ENCODE measurements around the gene LCN6. TPM values are rescaled to one million over a fixed set of nuclear protein-coding genes. Genes with fewer than 3 reads are reported as not detected.
A peak's percentile ranks its signal among the peaks of the same experiment; 100 is the strongest.
"Not testable (repeated sequence)": the region's sequence is repeated elsewhere in the genome, so short reads cannot be mapped to it uniquely, and the experiment has no call there.

Gene LCN6
- total RNA-seq, 1 experiment from 2014 or later: not detected

DNA sequence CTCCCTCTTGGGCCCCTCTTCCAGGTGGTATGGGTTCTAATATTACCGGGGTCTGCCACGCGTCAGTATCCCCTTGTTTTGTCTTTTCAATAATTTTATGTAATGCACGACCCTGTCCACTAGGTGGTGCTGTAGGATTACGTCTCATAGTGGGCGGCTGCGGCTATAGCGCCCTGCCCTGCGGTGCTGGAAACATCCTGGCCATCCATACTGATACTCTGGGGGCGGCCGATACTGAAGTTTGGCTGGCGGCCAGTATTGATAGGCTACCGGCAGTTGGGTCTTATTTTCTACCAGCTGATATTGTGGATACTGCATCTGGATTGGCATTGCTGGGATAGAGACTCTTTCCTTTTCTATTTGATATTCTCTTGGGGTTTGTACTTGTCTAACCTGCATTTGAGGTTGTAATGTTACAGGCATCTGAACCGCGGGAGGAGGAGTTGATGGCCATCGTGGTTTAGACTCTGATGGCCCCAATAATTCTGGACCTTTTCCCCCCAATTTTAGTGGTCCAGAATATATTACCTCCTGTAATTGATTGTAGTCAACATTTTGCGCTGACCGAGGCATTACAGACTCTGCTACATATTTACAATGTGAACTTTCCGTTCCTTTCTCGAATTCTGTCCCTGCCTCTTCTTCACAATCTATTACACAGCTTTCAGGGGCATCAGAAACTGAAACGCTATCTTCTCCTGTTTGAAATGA, 39.5 kb upstream of the LCN6 start:
- H3K27ac Mint-ChIP-seq (ENCODE audit: unreplicated experiment): peak overlapping the region; percentile 84
- intact Hi-C loops (cut with micrococcal nuclease; ENCODE audit: unreplicated experiment): loop anchor here (1.0 to 5.0 kb wide), 3 partner anchors 55 to 247 kb away; partner anchors contain the start of genes AJM1 and C8G
- H3K4me3 ChIP-seq (ENCODE audit: low read depth, low read length): peak overlapping the region; percentile 33
- POLR2A ChIA-PET: no interaction called here
- peak; percentile 78 to 86 for TF ChIP-seq CTCF (IDR thresholded peaks at IDR 0.05; ENCODE audit: insufficient read depth in 1 of 2, low read depth in 1 of 2, low read length in 1 of 2, severe bottlenecking in 1 of 2, unreplicated experiment in 1 of 2)
- CTCF ChIA-PET: interaction anchor here (0.9 kb wide), 1 partner anchor 248 kb away, joined by 4 read pairs; no protein-coding TSS in a partner anchor
- peaks cover 47% of the 10 kb centered on the region for H3K4me1 Mint-ChIP-seq (ENCODE audit: low read depth, unreplicated experiment)
- peaks cover 49% of the 10 kb centered on the region for H3K4me1 ChIP-seq
- no peaks in the 10 kb centered on the region for H3K27me3 Mint-ChIP-seq (ENCODE audit: insufficient read depth, unreplicated experiment)
- BruUV-seq (replicated peaks): no TSS peak
- H3K4me3 Mint-ChIP-seq (ENCODE audit: unreplicated experiment): peak overlapping the region; percentile 68
- H3K27me3 ChIP-seq (replicated peaks; ENCODE audit: control insufficient read depth, insufficient read depth, low read length): no peaks in the 10 kb centered on the region
- 0 out of 2 replicates have a peak, but pooled peaks cover 2% of the 10 kb centered on the region for H3K36me3 ChIP-seq (ENCODE audit: control insufficient read depth, insufficient read depth, low read length)
- peaks cover 26% of the 10 kb centered on the region for H3K36me3 Mint-ChIP-seq (ENCODE audit: insufficient read depth, unreplicated experiment)
- H3K9me3 Mint-ChIP-seq (ENCODE audit: unreplicated experiment): no peaks in the 10 kb centered on the region
- DNase-seq: peak; percentile 79 to 84
- no peaks in the 10 kb centered on the region for H3K9me3 ChIP-seq

GRCh38 chr9:136786983-136787382, 38.7 kb upstream of the LCN6 start:
- peaks cover 49% of the 10 kb centered on the region for H3K4me1 Mint-ChIP-seq (ENCODE audit: low read depth, unreplicated experiment)
- H3K27me3 Mint-ChIP-seq (ENCODE audit: insufficient read depth, unreplicated experiment); POLR2A ChIA-PET; H3K4me3 ChIP-seq (ENCODE audit: low read depth, low read length); BruUV-seq (replicated peaks); H3K36me3 ChIP-seq (ENCODE audit: control insufficient read depth, insufficient read depth, low read length); H3K9me3 ChIP-seq; H3K27me3 ChIP-seq (replicated peaks; ENCODE audit: control insufficient read depth, insufficient read depth, low read length); CTCF ChIA-PET; H3K9me3 Mint-ChIP-seq (ENCODE audit: unreplicated experiment); H3K4me3 Mint-ChIP-seq (ENCODE audit: unreplicated experiment); H3K27ac Mint-ChIP-seq (ENCODE audit: unreplicated experiment); DNase-seq: not testable (repeated sequence)
- intact Hi-C loops (cut with micrococcal nuclease; ENCODE audit: unreplicated experiment): loop anchor here (1.0 to 5.0 kb wide), 3 partner anchors 56 to 248 kb away; partner anchors contain the start of genes AJM1 and C8G
- H3K36me3 Mint-ChIP-seq (ENCODE audit: insufficient read depth, unreplicated experiment): peaks cover 19% of the 10 kb centered on the region
- H3K4me1 ChIP-seq: peaks cover 44% of the 10 kb centered on the region

GRCh38 chr9:136786451-136786850, 38.1 kb upstream of the LCN6 start:
- peak overlapping the region; percentile 45 for H3K27ac Mint-ChIP-seq (ENCODE audit: unreplicated experiment)
- H3K36me3 Mint-ChIP-seq (ENCODE audit: insufficient read depth, unreplicated experiment): peaks cover 18% of the 10 kb centered on the region
- no peaks in the 10 kb centered on the region for H3K9me3 ChIP-seq
- TF ChIP-seq CTCF (IDR thresholded peaks at IDR 0.05; ENCODE audit: insufficient read depth in 1 of 2, low read depth in 1 of 2, low read length in 1 of 2, severe bottlenecking in 1 of 2, unreplicated experiment in 1 of 2): no peak
- no TSS peak for BruUV-seq (replicated peaks)
- H3K9me3 Mint-ChIP-seq (ENCODE audit: unreplicated experiment): no peaks in the 10 kb centered on the region
- CTCF ChIA-PET: no interaction called here
- DNase-seq: no peak
- H3K4me1 Mint-ChIP-seq (ENCODE audit: low read depth, unreplicated experiment): peaks cover 55% of the 10 kb centered on the region
- H3K36me3 ChIP-seq (ENCODE audit: control insufficient read depth, insufficient read depth, low read length): no peaks in the 10 kb centered on the region
- intact Hi-C loops (cut with micrococcal nuclease; ENCODE audit: unreplicated experiment): loop anchor here (2.0 to 5.0 kb wide), 2 partner anchors 56 to 161 kb away; partner anchors contain the start of genes AJM1 and C8G
- H3K4me3 ChIP-seq (ENCODE audit: low read depth, low read length): no peak overlapping the region
- no peaks in the 10 kb centered on the region for H3K27me3 ChIP-seq (replicated peaks; ENCODE audit: control insufficient read depth, insufficient read depth, low read length)
- H3K4me3 Mint-ChIP-seq (ENCODE audit: unreplicated experiment): no peak overlapping the region
- H3K27me3 Mint-ChIP-seq (ENCODE audit: insufficient read depth, unreplicated experiment): no peaks in the 10 kb centered on the region
- peaks cover 49% of the 10 kb centered on the region for H3K4me1 ChIP-seq
- POLR2A ChIA-PET: no interaction called here

- H3K36me3 ChIP-seq (ENCODE audit: control insufficient read depth, insufficient read depth, low read length); H3K9me3 ChIP-seq; POLR2A ChIA-PET; H3K4me3 ChIP-seq (ENCODE audit: low read depth, low read length); H3K27me3 ChIP-seq (replicated peaks; ENCODE audit: control insufficient read depth, insufficient read depth, low read length); BruUV-seq (replicated peaks); H3K9me3 Mint-ChIP-seq (ENCODE audit: unreplicated experiment); DNase-seq; H3K4me3 Mint-ChIP-seq (ENCODE audit: unreplicated experiment); CTCF ChIA-PET; H3K27me3 Mint-ChIP-seq (ENCODE audit: insufficient read depth, unreplicated experiment): not testable (repeated sequence)
- H3K4me1 ChIP-seq: peaks cover 56% of the 10 kb centered on the region
- Mint-ChIP-seq H3K27ac (ENCODE audit: unreplicated experiment) (peak overlapping the region; percentile 45), H3K4me1 (ENCODE audit: low read depth, unreplicated experiment) (peaks cover 62% of the 10 kb centered on the region), H3K36me3 (ENCODE audit: insufficient read depth, unreplicated experiment) (peaks cover 11% of the 10 kb centered on the region)
- intact Hi-C loops (cut with micrococcal nuclease; ENCODE audit: unreplicated experiment): loop anchor here (2.0 to 5.0 kb wide), 2 partner anchors 57 to 162 kb away; partner anchors contain the start of genes AJM1 and C8G
These were observed 37.4 kb upstream of the LCN6 start for GRCh38 chr9:136785565-136786355.
